ENCODE measurements around the gene GARNL3.

GRCh38 chr9:127305838-127306226, 41.3 kb downstream of the GARNL3 start:
- no peak for TF ChIP-seq CTCF (IDR thresholded peaks at IDR 0.05)
- TF ChIP-seq POLR2A (IDR thresholded peaks at IDR 0.05) = no peak
